OCI-M2 (cell line): ENCODE data around the gene CIAO2A.
"Not testable (repeated sequence)": the region's sequence is repeated elsewhere in the genome, so short reads cannot be mapped to it uniquely, and the experiment has no call there.

Experiments
- DNase-seq: peaks from one replicate; lab custom pipeline; 2025; ENCODE audit not compliant: unreplicated experiment; lab: John Stamatoyannopoulos, UW

The CIAO2A gene, protein sequence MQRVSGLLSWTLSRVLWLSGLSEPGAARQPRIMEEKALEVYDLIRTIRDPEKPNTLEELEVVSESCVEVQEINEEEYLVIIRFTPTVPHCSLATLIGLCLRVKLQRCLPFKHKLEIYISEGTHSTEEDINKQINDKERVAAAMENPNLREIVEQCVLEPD

DNA sequence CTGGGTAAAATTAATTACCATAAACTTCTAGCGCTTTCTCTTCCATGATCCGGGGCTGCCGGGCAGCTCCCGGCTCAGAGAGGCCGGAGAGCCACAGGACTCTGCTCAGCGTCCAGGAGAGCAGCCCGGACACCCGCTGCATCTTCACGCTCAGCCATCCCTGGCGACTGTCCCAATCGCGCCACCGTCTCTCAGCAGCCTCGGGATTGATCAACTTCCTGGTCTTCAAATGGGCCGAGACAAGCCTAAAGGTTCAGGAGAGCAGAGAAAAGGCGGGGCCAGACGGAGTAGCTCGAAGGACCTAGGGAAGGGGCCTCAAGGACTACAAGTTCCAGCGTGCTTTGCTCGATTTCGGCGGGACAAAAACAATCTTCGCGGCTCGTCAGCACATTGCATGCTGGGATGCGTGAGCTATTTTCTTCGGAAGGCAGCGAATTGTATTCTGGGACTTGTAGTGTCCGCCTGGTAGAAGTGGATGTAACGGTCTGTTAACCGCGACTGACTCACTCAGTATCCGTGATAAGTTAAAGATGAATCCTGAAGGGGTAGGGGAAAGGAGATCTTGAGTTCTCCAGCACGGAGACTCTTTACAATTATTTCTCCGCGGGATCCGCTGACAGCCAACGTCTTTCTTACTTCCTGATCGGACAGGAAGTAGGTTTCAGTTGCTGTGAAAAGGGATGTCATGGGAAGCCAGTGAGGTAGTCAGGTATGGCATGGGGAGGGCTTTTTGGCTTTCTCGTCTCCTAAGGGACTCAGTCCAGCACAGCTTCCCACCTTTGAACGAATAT lies at the start of gene CIAO2A:
Gene CIAO2A (minus strand): TSS at position 212 of the 791 bp plus-strand sequence. CDS start 70 bp downstream, at position 142.
- peak; percentile 84 for DNase-seq

DNA sequence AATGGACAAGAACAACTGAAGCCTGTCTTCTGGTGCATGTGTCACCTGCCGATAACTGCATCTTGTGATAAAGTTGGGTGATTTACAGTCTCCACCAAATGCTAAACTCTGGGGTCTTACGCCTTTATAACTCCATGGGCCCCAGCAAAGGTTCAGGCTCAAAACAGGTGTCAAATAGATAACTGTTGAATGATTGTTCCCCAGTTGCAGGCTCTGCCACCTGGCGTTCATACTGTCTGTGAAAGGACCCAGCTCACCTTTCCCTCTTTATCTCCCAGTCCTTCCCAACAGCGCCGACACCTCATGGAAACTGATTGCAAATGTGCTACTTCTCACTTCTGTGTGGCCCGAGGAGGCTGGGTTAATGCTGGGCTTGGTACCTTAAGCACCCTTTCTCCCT lies 49.6 kb upstream of the CIAO2A start:
- DNase-seq = no peak

DNA sequence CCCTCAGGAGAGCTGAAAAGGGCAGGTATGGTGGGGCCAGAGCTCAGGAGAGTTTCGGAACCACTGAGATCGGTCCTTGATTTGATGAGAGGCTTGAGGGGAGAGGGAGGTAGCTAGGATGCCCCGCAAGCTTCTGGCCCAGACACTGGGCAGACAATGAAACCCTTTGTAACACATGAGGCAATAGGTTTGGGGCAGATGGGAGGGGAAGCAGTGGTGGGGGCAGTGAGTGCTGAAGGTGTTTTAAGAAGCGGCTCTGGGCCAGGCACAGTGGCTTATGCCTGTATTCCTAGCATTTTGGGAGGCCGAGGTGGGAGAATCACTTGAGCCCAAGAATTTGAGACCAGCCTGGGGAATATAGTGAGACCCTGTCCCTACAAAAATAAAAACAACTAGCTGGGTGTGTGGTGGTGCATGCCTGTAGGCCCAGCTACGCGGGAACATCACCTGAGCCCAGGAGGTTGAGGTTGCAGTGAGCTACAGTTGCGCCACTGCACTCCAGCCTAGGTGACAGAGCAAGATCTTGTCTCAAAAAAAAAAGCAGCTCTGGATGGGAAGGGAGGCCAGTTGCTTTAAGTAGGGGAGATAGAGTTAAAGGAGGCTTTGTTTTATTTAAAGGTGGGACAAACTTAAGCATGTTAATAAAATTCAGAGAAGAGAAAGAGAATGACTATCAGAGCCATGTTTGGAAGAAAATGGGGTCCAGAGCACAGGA lies 48.3 kb upstream of the CIAO2A start:
- DNase-seq = no peak

DNA sequence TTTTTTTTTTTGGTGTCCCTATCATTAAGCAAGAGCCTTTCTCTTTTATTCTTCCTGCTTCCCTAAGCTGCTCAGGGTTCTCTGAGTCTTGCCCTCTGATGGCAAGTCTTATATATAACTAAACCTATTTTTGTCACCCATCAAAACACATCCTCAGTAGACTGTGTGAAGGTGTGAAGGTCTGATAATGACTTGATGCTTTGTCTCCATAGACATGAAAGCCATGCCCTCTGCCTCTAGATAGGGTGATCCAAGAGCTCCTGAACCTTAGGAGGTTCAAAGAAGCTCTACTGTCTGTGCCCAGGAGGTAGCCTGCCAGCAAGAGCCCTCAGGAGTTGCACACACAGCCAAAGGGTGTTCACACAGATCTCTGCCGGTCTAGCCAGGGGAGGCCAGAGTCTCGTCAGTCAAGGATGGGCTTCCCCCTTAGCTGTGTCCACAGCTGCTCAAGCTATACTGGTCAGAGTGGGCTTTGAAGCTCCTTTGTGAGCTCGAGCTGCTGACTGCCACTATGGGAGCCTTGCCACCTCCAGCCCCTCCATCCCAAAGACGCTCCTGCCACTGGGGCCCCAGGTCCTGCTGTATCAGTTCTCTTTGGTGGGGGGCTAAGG lies 44.8 kb upstream of the CIAO2A start:
- DNase-seq = no peak

DNA sequence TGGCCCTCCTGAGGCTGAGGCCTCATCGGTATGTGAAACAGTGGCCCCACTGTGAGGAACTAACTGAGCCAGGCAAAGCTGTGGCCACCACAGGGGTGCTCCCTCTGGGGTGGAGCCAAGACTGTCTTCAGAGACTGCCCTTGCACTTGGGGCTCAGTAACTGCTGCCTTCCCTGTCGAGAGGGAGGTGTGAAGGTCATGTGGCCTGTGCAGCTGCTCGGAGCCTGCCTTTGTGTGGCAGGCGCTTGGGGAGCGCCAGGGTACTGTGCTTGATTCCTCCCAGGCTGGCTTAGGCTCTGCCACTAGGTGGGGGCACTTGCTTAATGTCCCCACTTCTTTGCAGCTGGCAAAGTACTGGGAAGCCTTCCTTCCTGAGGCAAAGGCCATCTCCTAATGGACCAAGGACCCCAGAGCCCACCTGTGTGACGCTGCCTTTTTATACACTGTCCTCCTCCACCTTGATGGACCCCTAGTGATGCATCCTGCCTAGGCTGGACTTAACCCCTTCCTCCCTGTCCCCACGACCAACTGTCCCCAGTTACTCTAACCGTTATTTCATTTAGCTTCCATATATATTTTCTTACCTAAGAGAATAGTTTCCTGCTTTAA lies 43.7 kb upstream of the CIAO2A start:
- no peak for DNase-seq

DNA sequence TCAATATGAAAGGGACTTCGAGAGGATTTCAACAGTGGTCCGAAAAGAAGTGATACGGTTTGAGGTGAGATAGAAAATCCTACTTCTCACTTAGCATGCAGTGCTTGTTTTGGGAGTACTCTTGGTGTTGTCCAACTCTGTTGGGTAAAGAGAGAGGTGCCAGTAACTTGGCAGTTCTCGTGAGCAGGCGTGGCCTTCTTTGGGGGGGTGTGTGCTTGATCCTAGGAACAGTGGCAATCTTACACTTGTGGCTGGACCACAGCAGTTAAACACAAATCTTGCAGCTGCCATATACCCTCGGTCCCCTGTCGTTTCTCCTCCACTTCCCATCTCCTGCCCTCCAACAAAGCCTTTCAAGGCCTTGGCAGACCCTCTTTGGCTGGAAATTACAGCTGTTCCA lies 42.7 kb upstream of the CIAO2A start:
- no peak for DNase-seq

DNA sequence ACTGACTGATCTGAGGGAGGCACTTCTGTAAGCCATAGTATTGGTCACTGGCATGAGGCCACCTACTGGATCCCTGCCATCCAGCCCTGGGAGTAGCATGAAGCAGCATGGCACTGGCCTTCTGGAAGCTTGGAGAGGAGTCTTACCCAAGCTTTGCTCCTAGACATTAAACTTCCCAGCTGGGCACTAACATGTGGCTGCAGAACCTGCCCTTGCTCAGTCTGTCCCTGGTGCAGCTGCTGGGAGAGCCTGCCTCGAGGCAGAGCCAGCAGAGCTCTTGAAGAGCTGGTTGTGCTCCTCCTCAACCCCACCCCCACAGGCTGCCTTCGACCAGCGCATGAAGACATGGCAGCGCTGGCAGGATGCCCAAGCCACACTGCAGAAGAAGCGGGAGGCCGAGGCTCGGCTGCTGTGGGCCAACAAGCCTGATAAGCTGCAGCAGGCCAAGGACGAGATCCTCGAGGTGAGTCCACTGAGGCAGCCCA lies 40.7 kb upstream of the CIAO2A start:
- no peak for DNase-seq

DNA sequence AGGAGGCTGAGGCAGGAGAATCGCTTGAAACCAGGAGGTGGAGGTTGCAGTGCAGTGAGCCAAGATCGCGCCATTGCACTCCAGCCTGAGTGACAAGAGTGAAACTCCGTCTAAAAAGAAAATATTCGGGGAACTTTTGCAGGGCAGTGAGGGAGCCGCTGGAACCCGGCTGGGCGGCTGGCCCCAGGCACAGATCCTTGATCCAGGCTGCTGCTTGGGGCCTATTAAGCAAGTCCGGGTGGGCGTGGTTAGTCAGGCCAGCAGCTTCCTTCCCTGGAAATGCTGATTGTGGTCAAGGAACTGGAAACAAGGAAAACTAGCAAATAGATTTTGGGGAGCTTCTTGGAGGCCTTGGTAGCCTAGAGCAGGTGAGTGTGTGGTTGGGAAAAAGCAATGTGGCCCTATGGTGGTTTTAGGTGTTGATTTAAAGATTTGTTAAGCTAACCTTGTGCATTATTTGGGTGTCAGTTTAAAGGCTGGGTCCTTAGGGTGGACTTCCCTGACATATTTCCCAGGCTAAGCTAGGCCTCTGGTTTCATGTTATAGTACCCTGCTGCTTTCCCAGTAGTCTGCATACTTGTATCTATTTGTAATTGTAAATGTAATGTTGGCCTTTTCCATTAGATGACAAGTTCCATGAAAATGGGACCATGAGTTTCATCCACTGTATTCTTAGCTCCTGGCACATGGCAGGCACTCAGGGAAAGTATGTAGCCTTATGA lies 40.1 kb upstream of the CIAO2A start:
- no peak for DNase-seq

DNA sequence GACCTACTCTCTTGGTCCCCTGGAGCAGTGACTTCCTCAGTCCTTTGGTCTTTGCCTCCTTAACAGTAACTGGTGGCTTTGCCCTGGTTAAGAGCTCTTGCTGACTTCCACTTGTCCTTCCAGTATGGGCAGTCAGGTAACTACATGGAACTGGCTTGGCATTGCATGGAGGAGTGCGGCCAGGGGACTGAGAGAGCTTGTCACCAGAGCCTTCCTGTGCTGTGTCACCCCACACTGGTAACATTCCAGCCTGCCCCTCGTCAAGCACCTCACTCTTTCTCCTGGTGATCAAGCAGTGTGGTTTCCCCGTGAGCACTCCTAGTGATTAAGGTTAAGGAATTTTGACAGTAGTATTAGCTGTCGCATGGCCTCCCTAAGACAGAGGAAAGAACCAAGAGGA lies 38.6 kb upstream of the CIAO2A start:
- no peak for DNase-seq

DNA sequence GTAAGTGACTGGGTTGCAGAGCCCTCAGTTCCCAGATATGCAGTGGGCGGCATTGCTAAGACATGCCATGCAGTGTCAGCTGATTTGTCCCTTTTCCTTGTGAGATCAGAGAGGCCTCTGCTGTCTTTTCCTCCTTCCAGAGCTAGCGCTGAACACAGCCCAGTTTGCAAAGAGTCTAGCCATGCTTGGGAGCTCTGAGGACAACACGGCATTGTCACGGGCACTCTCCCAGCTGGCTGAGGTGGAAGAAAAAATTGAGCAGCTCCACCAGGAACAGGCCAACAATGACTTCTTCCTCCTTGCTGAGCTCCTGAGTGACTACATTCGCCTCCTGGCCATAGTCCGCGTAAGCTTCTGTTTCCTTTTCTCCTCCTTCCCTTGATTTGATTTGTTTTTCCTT lies 37.9 kb upstream of the CIAO2A start:
- DNase-seq = no peak

DNA sequence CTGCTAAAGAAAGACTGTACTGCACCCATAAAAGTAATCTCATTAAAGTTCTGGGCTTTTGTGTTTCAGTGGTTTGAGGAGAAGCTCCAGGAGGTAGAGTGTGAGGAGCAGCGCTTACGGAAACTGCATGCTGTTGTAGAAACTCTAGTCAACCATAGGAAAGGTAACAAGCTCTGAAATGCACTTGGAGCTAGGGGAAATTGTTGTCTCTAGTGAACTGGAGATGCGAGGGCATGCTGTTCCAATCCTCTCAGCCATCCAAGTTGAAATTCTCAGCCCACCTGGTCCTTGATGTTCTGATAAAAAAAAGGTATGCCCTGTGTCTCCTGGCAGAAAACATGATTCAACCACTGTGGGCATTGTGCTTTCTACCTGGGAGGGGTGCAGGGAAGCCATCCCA lies 36.5 kb upstream of the CIAO2A start:
- no peak for DNase-seq

DNA sequence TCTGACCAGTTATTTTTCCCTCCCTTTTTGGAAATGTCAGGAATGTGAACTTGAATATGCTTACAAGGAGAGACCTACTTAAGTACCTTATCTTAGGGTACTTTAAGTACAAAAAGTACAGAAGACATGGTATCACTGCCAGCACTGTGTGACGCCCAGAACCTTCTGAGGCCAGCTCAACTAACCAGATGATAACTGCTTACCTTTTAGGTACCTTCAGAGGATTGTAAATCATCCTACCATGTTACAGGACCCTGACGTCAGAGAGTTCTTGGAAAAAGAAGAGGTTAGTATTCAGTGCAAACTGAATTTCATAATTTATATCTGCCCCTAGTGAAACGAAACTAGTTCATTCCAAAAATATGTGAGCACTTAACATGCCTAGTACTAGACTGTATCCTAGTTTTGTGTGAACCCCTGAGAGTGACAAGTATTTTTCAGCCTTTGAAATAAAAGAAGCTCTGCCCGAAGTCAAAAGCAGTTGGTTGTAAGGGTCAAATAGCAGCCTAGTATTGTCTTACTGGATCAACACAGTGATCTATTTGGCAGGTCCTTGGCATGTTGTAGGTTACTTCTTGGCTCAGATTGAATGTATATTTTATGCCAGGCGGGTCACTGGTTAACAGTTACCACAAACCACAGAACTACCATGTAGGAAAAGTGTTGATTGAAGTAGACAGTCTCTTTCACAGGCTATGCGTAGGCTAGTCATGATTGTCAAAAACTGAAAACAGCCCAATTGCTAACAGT lies 34.1 kb upstream of the CIAO2A start:
- DNase-seq = no peak

DNA sequence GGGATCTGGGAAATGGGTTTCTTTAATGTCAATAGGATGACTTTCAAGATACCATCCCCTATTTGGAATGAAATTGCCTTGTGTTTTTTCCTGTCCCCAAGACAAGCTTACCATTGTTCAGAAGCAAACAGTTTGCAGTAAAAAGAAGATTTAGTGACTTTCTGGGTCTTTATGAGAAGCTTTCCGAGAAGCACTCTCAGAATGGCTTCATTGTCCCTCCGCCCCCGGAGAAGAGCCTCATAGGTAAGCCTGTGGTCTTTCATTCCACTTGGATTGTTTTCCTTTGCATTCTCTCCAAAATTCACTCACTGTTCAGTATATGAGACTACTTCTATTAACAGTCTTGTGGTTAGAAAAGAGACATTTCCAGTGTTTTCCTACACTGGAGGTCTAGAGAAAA lies 32.3 kb upstream of the CIAO2A start:
- DNase-seq = no peak

DNA sequence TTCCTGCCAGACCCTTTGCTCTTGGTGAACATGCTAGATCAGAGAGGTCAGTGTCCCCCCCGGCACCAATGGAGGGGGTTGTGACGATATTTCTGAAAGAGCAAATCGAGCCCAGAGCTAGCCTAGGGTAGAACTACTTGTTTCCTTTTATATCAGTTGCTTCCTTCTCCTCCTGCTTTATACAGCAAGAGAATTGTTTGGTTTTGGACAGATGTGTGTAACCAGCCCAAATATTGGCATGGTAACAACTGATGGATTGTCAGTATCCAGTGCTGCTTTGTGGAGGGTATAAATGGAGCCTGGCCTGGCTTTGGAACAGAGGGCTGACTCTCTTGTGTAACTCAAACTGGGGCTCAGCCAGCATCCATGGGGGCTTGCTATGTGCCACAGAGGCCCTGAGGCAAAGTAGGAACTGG lies 29.3 kb upstream of the CIAO2A start:
- no peak for DNase-seq

DNA sequence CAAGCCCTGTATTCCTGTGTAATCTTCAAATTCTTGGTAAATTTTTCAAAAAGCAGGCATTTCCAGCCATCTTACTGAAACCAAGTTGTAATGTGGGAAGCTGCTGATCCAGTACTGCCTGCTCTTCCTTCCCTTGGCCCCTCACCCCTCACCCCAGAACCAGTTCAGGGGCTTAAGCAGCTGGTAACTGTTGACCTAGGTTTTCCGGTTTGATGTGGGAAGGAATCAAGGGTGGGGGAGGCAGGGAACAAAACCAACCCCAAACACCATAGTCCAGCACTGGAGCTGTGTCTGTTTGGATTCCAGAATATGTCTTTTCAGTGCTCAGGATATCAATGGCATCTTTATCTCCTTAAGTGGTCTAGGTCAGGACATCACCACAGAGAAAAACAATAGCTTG lies 28.8 kb upstream of the CIAO2A start:
- DNase-seq = no peak

DNA sequence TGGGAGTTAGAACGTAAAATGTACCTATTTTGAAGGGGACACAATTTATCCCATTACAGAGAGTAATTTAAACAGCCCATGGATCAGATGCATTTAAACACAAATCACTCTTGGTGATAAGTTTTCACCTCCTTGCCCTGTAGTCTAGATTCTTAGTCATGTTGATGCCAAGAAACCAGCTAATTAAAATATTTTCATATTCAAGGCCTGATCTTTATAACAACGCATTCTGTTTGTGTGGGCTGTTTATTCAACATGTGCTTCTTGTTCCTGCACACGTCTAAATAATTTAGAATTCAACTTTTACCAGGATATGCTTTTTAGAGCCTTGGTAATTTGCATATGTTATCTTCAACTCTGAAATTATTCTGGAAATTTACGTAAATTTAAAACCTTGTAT lies 28.0 kb upstream of the CIAO2A start:
- no peak for DNase-seq

DNA sequence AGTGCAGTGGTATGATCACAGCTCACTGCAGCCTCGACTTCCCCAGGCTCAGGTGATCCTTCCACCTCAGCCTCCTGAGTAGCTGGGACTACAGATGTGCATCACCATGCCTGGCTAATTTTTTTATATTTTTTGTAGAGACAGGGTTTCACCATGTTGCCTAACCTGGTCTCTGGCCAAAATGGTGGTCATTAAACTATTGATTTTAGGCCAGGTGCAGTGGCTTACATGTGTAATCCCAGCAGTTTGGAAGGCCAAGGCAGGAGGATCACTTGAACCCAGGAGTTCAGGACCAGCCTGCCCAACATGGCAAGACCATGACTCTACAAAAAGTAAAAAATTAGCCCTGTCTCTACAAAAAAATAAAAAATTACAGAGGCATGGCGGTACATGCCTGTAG lies 26.7 kb upstream of the CIAO2A start:
- DNase-seq = not testable (repeated sequence)

DNA sequence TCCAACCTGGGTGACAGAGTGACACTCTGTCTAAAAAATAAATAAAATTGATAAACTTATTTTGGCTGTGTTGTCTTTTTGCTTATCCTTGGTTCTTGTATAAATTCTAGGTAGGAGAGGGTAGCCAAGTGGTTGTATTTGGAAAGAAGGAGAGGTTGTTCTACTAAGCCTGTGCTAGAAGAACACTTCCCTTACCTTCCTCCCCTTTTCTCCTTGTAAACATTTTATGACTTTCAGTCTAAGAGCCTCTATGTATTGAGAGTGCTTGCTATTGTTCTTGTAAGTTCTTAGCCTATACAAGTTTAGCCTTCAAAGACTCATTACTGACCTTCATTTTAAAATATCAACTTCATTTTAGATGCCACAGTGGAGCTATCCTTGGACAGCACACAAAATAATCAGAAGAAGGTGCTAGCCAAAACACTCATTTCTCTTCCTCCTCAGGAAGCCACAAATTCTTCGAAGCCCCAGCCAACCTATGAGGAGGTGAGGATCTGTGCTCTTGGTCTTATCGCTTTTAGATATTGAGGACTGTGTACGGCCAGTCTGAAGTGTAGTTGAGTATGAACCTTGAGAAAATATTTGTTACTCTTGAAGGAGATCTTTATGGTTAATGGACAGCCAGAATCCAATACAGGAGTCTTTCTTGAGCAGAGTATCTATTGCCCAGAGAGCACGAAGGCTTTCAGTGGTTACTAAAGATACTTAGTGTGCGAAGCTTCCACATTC lies 24.3 kb upstream of the CIAO2A start:
- DNase-seq = no peak

DNA sequence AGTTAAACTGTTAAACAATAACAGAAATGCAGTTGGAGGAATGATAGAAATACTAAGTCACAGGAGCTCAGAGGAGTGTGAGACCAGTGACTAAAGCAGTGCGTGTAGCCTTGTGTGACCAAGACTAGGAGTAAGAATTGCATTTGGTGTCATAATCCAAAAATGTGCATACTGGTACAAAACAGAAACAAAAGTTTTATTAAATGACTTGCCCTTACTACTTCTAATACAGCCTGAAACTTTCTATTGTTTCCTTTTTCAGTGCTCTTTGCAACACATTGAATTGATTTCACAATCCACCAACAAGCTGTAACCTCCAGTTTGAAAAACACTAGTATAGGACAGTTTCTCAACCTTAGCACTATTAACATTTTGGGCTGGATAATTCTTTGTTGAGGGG lies 19.3 kb upstream of the CIAO2A start:
- DNase-seq = no peak
